ENCODE results near the gene SCMH1.
"Not testable (repeated sequence)": the region's sequence is repeated elsewhere in the genome, so short reads cannot be mapped to it uniquely, and the experiment has no call there.

SCMH1 gene

GRCh38 chr1:41277371-41277975 is 35.4 kb upstream of the SCMH1 start:
- peaks cover 40% of the 10 kb centered on the region for H3K27me3 ChIP-seq (replicated peaks; ENCODE audit: control insufficient read depth, insufficient read depth, low read length)
- no peak overlapping the region for H3K9ac ChIP-seq (ENCODE audit: low read length)
- DNase-seq (ENCODE audit: low read depth), result no peak
- no peaks in the 10 kb centered on the region for H3K9me3 ChIP-seq (ENCODE audit: control insufficient read depth, low read length)
- H3K4me1 ChIP-seq (ENCODE audit: control insufficient read depth, insufficient read depth, low read length), result peaks cover 4% of the 10 kb centered on the region
- H3K36me3 ChIP-seq (ENCODE audit: control insufficient read depth, insufficient read depth, low read length, severe bottlenecking), result no peaks in the 10 kb centered on the region
- no peak overlapping the region for H3K4me3 ChIP-seq (ENCODE audit: low read length)

DNA sequence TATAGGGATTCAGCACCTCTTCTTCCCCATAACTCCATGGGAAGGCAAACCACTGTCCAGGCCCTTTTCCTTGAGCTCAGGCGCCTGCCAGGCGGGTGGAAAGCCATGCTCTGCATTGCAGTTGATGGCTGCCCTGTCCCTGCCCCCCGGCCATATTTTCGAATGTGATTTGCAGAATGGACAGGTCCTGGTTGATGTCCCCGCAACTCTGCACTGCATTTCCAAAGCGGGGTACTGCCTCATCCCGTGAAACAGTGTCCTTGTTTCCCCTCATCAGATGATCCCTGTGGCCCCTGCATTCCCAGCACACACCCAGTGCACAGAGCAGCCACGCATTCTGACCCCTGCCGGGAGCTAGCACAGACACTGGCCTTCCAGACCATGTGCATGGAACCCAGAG is 33.7 kb upstream of the SCMH1 start:
- no peaks in the 10 kb centered on the region for H3K36me3 ChIP-seq (ENCODE audit: control insufficient read depth, insufficient read depth, low read length, severe bottlenecking)
- no peaks in the 10 kb centered on the region for H3K9me3 ChIP-seq (ENCODE audit: control insufficient read depth, low read length)
- no peak overlapping the region for H3K9ac ChIP-seq (ENCODE audit: low read length)
- H3K27me3 ChIP-seq (replicated peaks; ENCODE audit: control insufficient read depth, insufficient read depth, low read length), result peaks cover 35% of the 10 kb centered on the region
- H3K4me1 ChIP-seq (ENCODE audit: control insufficient read depth, insufficient read depth, low read length), result peaks cover 4% of the 10 kb centered on the region
- no peak for DNase-seq (ENCODE audit: low read depth)
- H3K4me3 ChIP-seq (ENCODE audit: low read length), result no peak overlapping the region

GRCh38 chr1:41274752-41275545 is 32.8 kb upstream of the SCMH1 start:
- Histone ChIP-seq H3K27me3 (replicated peaks; ENCODE audit: control insufficient read depth, insufficient read depth, low read length) (peaks cover 26% of the 10 kb centered on the region), H3K4me3 (ENCODE audit: low read length) (no peak overlapping the region), H3K36me3 (ENCODE audit: control insufficient read depth, insufficient read depth, low read length, severe bottlenecking) (no peaks in the 10 kb centered on the region), H3K9me3 (ENCODE audit: control insufficient read depth, low read length) (no peaks in the 10 kb centered on the region), H3K4me1 (ENCODE audit: control insufficient read depth, insufficient read depth, low read length) (peaks cover 4% of the 10 kb centered on the region), H3K9ac (ENCODE audit: low read length) (no peak overlapping the region)
- peak; percentile 30 for DNase-seq (ENCODE audit: low read depth)

GRCh38 chr1:41272601-41273000 is 30.5 kb upstream of the SCMH1 start:
- H3K4me1 ChIP-seq (ENCODE audit: control insufficient read depth, insufficient read depth, low read length), result peaks cover 4% of the 10 kb centered on the region
- DNase-seq (ENCODE audit: low read depth), result no peak
- H3K36me3 ChIP-seq (ENCODE audit: control insufficient read depth, insufficient read depth, low read length, severe bottlenecking), result no peaks in the 10 kb centered on the region
- no peak overlapping the region for H3K9ac ChIP-seq (ENCODE audit: low read length)
- H3K27me3 ChIP-seq (replicated peaks; ENCODE audit: control insufficient read depth, insufficient read depth, low read length), result peaks cover 8% of the 10 kb centered on the region
- H3K9me3 ChIP-seq (ENCODE audit: control insufficient read depth, low read length), result no peaks in the 10 kb centered on the region
- H3K4me3 ChIP-seq (ENCODE audit: low read length), result no peak overlapping the region

DNA sequence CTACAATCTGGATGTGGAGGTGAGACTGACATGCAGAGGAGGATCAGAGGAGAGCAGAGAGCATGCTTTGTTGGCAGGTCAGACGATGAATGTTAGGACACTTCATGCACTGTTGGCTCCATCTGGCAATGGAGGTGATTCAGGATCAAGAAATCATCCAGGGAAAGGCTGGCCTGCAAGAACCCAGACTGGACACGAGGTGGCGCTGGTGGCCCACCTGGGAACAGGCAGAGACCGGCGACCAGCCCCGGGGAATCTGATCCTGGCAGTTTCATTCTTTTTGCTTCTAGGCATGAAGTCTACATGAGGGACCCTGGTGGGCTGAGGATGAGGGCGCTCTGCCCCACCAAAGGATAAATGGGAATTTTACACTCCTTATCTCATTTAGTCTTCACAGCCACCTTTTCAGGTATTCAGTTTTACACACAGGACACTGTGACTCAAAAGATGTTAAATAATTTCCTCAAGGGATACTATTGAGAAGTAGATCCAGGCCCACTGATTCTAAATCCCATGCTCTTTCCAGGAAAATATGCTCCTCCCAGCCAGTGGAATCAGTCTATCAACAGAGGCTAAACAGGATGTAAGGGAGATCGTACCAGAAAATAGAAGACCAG is 26.2 kb upstream of the SCMH1 start:
- Histone ChIP-seq H3K4me3 (ENCODE audit: low read length) (no peak overlapping the region), H3K9me3 (ENCODE audit: control insufficient read depth, low read length) (no peaks in the 10 kb centered on the region), H3K27me3 (replicated peaks; ENCODE audit: control insufficient read depth, insufficient read depth, low read length) (no peaks in the 10 kb centered on the region), H3K9ac (ENCODE audit: low read length) (no peak overlapping the region), H3K36me3 (ENCODE audit: control insufficient read depth, insufficient read depth, low read length, severe bottlenecking) (no peaks in the 10 kb centered on the region), H3K4me1 (ENCODE audit: control insufficient read depth, insufficient read depth, low read length) (no peaks in the 10 kb centered on the region)
- DNase-seq (ENCODE audit: low read depth), result peak; percentile 88

- no peak overlapping the region for H3K4me3 ChIP-seq (ENCODE audit: low read length)
- no peaks in the 10 kb centered on the region for H3K9me3 ChIP-seq (ENCODE audit: control insufficient read depth, low read length)
- H3K36me3 ChIP-seq (ENCODE audit: control insufficient read depth, insufficient read depth, low read length, severe bottlenecking), result no peaks in the 10 kb centered on the region
- DNase-seq (ENCODE audit: low read depth), result no peak
- no peak overlapping the region for H3K9ac ChIP-seq (ENCODE audit: low read length)
- no peaks in the 10 kb centered on the region for H3K27me3 ChIP-seq (replicated peaks; ENCODE audit: control insufficient read depth, insufficient read depth, low read length)
- H3K4me1 ChIP-seq (ENCODE audit: control insufficient read depth, insufficient read depth, low read length), result no peaks in the 10 kb centered on the region
Measured at GRCh38 chr1:41261926-41262618, 20.0 kb upstream of the SCMH1 start.

GRCh38 chr1:41260768-41261167 is 18.7 kb upstream of the SCMH1 start:
- H3K4me1 ChIP-seq (ENCODE audit: control insufficient read depth, insufficient read depth, low read length), result no peaks in the 10 kb centered on the region
- no peak for DNase-seq (ENCODE audit: low read depth)
- no peak overlapping the region for H3K4me3 ChIP-seq (ENCODE audit: low read length)

GRCh38 chr1:41259221-41259620 is 17.1 kb upstream of the SCMH1 start:
- DNase-seq (ENCODE audit: low read depth), result no peak

More at GRCh38 chr1:41260768-41261167, 18.7 kb upstream of the SCMH1 start:
- Histone ChIP-seq H3K9me3 (ENCODE audit: control insufficient read depth, low read length) (no peaks in the 10 kb centered on the region), H3K36me3 (ENCODE audit: control insufficient read depth, insufficient read depth, low read length, severe bottlenecking) (no peaks in the 10 kb centered on the region), H3K9ac (ENCODE audit: low read length) (no peak overlapping the region), H3K27me3 (replicated peaks; ENCODE audit: control insufficient read depth, insufficient read depth, low read length) (no peaks in the 10 kb centered on the region)

DNA sequence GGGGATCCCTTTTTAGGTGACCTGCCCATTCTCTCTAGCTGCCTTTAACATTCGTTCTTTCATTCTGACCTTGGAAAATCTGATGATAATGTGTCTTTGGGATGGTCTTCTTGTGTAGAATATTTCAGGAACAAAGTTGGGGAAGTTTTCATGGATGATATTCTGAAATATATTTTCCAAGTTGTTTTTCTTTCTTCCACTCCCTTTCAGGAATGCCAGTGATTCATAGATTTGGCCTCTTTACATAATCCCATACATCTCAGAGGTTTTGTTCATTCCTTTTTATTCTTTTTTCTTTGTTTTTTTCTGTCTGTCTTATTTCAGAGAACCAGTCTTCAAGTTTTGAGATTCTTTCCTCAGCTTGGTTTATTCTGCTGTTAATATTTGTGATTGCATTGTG is 13.9 kb upstream of the SCMH1 start:
- Histone ChIP-seq H3K27me3 (replicated peaks; ENCODE audit: control insufficient read depth, insufficient read depth, low read length) (no peaks in the 10 kb centered on the region), H3K36me3 (ENCODE audit: control insufficient read depth, insufficient read depth, low read length, severe bottlenecking) (no peaks in the 10 kb centered on the region), H3K4me3 (ENCODE audit: low read length) (no peak overlapping the region), H3K9me3 (ENCODE audit: control insufficient read depth, low read length) (peaks cover 16% of the 10 kb centered on the region), H3K4me1 (ENCODE audit: control insufficient read depth, insufficient read depth, low read length) (no peaks in the 10 kb centered on the region), H3K9ac (ENCODE audit: low read length) (no peak overlapping the region)
- peak; percentile 54 for DNase-seq (ENCODE audit: low read depth)

More at GRCh38 chr1:41259221-41259620, 17.1 kb upstream of the SCMH1 start:
- no peak overlapping the region for H3K4me3 ChIP-seq (ENCODE audit: low read length)
- no peaks in the 10 kb centered on the region for H3K36me3 ChIP-seq (ENCODE audit: control insufficient read depth, insufficient read depth, low read length, severe bottlenecking)
- no peaks in the 10 kb centered on the region for H3K27me3 ChIP-seq (replicated peaks; ENCODE audit: control insufficient read depth, insufficient read depth, low read length)
- peaks cover 6% of the 10 kb centered on the region for H3K9me3 ChIP-seq (ENCODE audit: control insufficient read depth, low read length)
- no peak overlapping the region for H3K9ac ChIP-seq (ENCODE audit: low read length)
- no peaks in the 10 kb centered on the region for H3K4me1 ChIP-seq (ENCODE audit: control insufficient read depth, insufficient read depth, low read length)

DNA sequence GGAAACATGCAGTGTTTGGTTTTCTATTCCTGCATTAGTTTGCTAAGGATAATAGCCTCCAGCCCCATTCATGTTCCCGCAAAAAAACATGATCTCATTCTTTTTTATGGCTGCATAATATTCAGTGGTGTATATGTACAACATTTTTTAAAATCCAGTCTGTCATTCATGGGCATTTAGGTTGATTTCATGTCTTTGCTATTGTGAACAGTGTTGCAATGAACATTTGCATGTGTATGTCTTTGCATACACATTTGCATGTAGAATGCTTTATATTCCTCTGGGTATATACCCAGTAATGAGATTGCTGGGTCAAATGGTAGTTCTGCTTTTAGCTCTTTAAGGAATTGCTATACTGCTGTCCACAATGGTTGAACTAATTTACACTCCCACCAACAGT is 9.0 kb upstream of the SCMH1 start:
- not testable (repeated sequence) for H3K9ac ChIP-seq (ENCODE audit: low read length); DNase-seq (ENCODE audit: low read depth); H3K36me3 ChIP-seq (ENCODE audit: control insufficient read depth, insufficient read depth, low read length, severe bottlenecking); H3K4me1 ChIP-seq (ENCODE audit: control insufficient read depth, insufficient read depth, low read length); H3K27me3 ChIP-seq (replicated peaks; ENCODE audit: control insufficient read depth, insufficient read depth, low read length); H3K4me3 ChIP-seq (ENCODE audit: low read length)
- peaks cover 16% of the 10 kb centered on the region for H3K9me3 ChIP-seq (ENCODE audit: control insufficient read depth, low read length)

- no peak overlapping the region for H3K4me3 ChIP-seq (ENCODE audit: low read length)
- no peaks in the 10 kb centered on the region for H3K36me3 ChIP-seq (ENCODE audit: control insufficient read depth, insufficient read depth, low read length, severe bottlenecking)
- H3K4me1 ChIP-seq (ENCODE audit: control insufficient read depth, insufficient read depth, low read length), result no peaks in the 10 kb centered on the region
- H3K9me3 ChIP-seq (ENCODE audit: control insufficient read depth, low read length), result peaks cover 12% of the 10 kb centered on the region
- H3K9ac ChIP-seq (ENCODE audit: low read length), result no peak overlapping the region
- DNase-seq (ENCODE audit: low read depth), result no peak
- H3K27me3 ChIP-seq (replicated peaks; ENCODE audit: control insufficient read depth, insufficient read depth, low read length), result no peaks in the 10 kb centered on the region
Measured at GRCh38 chr1:41249319-41249718, 7.2 kb upstream of the SCMH1 start.
